ENCODE results near the gene MAT1A. TPM values are rescaled to one million over a fixed set of nuclear protein-coding genes. Genes with fewer than 3 reads are reported as not detected.

Gene MAT1A
- total and polyA plus RNA-seq, 2 experiments from 2014 or later, result 0.97 to 8.0 TPM

DNA sequence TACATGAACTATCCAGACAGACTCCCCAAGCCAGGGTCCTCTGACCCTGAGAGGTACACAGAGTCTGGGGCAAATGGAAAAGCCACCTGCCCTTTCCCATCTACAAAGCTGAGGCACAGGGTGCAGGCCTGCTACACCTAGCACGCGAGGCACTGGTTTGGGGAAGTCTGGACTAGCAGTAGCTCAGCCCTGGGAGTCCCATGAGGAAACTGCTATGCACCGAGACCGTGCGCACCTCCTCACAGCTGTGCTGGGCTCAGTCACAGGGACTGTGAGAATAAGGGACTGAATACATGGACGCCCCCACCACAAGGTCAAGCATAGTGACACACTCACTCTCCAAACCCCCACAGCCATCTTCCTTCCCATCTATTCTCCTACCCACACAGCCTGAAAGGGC lies 8.2 kb downstream of the MAT1A start:
- DNase-seq (ENCODE audit: low spot score) (no peak), ATAC-seq (no peak)
- Histone ChIP-seq H4K20me1 (replicated peaks; ENCODE audit: insufficient read depth) (no peaks in the 10 kb centered on the region), H3F3A (replicated peaks; ENCODE audit: low read depth) (no peaks in the 10 kb centered on the region), H3K27ac (ENCODE audit: low read depth) (no peak overlapping the region), H3K36me3 (ENCODE audit: insufficient read depth) (no peaks in the 10 kb centered on the region), H3K4me1 (ENCODE audit: insufficient read depth) (0 out of 2 replicates have a peak, but pooled peaks cover 5% of the 10 kb centered on the region), H2AFZ (no peak overlapping the region), H3K9me2 (ENCODE audit: insufficient read depth) (no peaks in the 10 kb centered on the region), H3K27me3 (ENCODE audit: insufficient read depth) (no peaks in the 10 kb centered on the region), H3K4me3 (no peak overlapping the region), H3K4me2 (no peak overlapping the region), H3K79me2 (replicated peaks; ENCODE audit: insufficient read depth) (no peaks in the 10 kb centered on the region)
- peak overlapping the region; percentile 9; the same call in 1 of the 2 replicates for H3K27ac Mint-ChIP-seq
- H3K4me1 Mint-ChIP-seq, result peaks cover 10% of the 10 kb centered on the region
- TF ChIP-seq, protein P1, sequence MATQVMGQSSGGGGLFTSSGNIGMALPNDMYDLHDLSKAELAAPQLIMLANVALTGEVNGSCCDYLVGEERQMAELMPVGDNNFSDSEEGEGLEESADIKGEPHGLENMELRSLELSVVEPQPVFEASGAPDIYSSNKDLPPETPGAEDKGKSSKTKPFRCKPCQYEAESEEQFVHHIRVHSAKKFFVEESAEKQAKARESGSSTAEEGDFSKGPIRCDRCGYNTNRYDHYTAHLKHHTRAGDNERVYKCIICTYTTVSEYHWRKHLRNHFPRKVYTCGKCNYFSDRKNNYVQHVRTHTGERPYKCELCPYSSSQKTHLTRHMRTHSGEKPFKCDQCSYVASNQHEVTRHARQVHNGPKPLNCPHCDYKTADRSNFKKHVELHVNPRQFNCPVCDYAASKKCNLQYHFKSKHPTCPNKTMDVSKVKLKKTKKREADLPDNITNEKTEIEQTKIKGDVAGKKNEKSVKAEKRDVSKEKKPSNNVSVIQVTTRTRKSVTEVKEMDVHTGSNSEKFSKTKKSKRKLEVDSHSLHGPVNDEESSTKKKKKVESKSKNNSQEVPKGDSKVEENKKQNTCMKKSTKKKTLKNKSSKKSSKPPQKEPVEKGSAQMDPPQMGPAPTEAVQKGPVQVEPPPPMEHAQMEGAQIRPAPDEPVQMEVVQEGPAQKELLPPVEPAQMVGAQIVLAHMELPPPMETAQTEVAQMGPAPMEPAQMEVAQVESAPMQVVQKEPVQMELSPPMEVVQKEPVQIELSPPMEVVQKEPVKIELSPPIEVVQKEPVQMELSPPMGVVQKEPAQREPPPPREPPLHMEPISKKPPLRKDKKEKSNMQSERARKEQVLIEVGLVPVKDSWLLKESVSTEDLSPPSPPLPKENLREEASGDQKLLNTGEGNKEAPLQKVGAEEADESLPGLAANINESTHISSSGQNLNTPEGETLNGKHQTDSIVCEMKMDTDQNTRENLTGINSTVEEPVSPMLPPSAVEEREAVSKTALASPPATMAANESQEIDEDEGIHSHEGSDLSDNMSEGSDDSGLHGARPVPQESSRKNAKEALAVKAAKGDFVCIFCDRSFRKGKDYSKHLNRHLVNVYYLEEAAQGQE (IDR thresholded peaks at IDR 0.05; ENCODE audit: unreplicated experiment), result no peak
- no peak for TF ChIP-seq CREB1 (CRISPR knock-in tag; IDR thresholded peaks at IDR 0.05; ENCODE audit: low read depth)
- TF ChIP-seq EZH2phosphoT487 (IDR thresholded peaks at IDR 0.05; ENCODE audit: unreplicated experiment), result no peak
- no peak for TF ChIP-seq JUNB (IDR thresholded peaks at IDR 0.05; ENCODE audit: unreplicated experiment)
- TF ChIP-seq ZNF114 (CRISPR knock-in tag; IDR thresholded peaks at IDR 0.05), result no peak
- no peak overlapping the region for H3K4me3 Mint-ChIP-seq
- H3K9me3 Mint-ChIP-seq, result no peaks in the 10 kb centered on the region
- no peaks in the 10 kb centered on the region for H3K36me3 Mint-ChIP-seq (ENCODE audit: low read depth)
- H3K27me3 Mint-ChIP-seq (ENCODE audit: insufficient read depth, low read depth, poor library complexity), result peaks cover 9% of the 10 kb centered on the region

GRCh38 chr10:80280071-80280800 lies 9.2 kb downstream of the MAT1A start:
- Histone ChIP-seq H3K36me3 (ENCODE audit: insufficient read depth) (no peaks in the 10 kb centered on the region), H4K20me1 (replicated peaks; ENCODE audit: insufficient read depth) (no peaks in the 10 kb centered on the region), H3K27ac (ENCODE audit: low read depth) (no peak overlapping the region), H2AFZ (no peak overlapping the region), H3K9me2 (ENCODE audit: insufficient read depth) (no peaks in the 10 kb centered on the region), H3K27me3 (ENCODE audit: insufficient read depth) (no peaks in the 10 kb centered on the region), H3K4me1 (ENCODE audit: insufficient read depth) (0 out of 2 replicates have a peak, but pooled peaks cover 5% of the 10 kb centered on the region), H3F3A (replicated peaks; ENCODE audit: low read depth) (no peaks in the 10 kb centered on the region), H3K79me2 (replicated peaks; ENCODE audit: insufficient read depth) (no peaks in the 10 kb centered on the region), H3K4me2 (no peak overlapping the region), H3K4me3 (no peak overlapping the region)
- DNase-seq (ENCODE audit: low spot score) (no peak), ATAC-seq (no peak)
- Mint-ChIP-seq H3K27me3 (ENCODE audit: insufficient read depth, low read depth, poor library complexity) (peaks cover 12% of the 10 kb centered on the region), H3K4me1 (peaks cover 10% of the 10 kb centered on the region), H3K27ac (no peak overlapping the region), H3K9me3 (no peaks in the 10 kb centered on the region), H3K36me3 (ENCODE audit: low read depth) (no peaks in the 10 kb centered on the region), H3K4me3 (no peak overlapping the region)
- TF ChIP-seq NANOG (IDR thresholded peaks at IDR 0.05; ENCODE audit: borderline replicate concordance) (no peak), STAT1 (IDR thresholded peaks at IDR 0.05; ENCODE audit: unreplicated experiment) (no peak), CREB1 (CRISPR knock-in tag; IDR thresholded peaks at IDR 0.05; ENCODE audit: low read depth) (no peak), EZH2phosphoT487 (IDR thresholded peaks at IDR 0.05; ENCODE audit: unreplicated experiment) (no peak), JUNB (IDR thresholded peaks at IDR 0.05; ENCODE audit: unreplicated experiment) (no peak)
- TF ChIP-seq, protein P1 (IDR thresholded peaks at IDR 0.05; ENCODE audit: unreplicated experiment), result no peak
